GM21619 (cell line): ENCODE measurements around the gene TWF2.

Experiments used
- ATAC-seq: cut with Tn5 transposase; IDR thresholded peaks from one replicate; pipeline ENCODE4 v1.9.1; 2021; ENCODE audit not compliant: unreplicated experiment

TWF2 gene

GRCh38 chr3:52184690-52185089, 54.3 kb downstream of the TWF2 start:
- no peak for ATAC-seq

GRCh38 chr3:52183786-52184445, 55.0 kb downstream of the TWF2 start:
- ATAC-seq: no peak

- no peak for ATAC-seq
Measured at GRCh38 chr3:52182691-52183090, 56.3 kb downstream of the TWF2 start.

GRCh38 chr3:52182196-52182595, 56.8 kb downstream of the TWF2 start:
- no peak for ATAC-seq

- no peak for ATAC-seq
Measured at GRCh38 chr3:52181543-52181942, 57.4 kb downstream of the TWF2 start.
